ENCODE results near the gene FHOD3. TPM values are rescaled to one million over a fixed set of nuclear protein-coding genes. Genes with fewer than 3 reads are reported as not detected.

The FHOD3 gene
- total and polyA plus RNA-seq, 4 donors, result 0.57 to 1.3 (median 1.2) TPM; not detected in 1

DNA sequence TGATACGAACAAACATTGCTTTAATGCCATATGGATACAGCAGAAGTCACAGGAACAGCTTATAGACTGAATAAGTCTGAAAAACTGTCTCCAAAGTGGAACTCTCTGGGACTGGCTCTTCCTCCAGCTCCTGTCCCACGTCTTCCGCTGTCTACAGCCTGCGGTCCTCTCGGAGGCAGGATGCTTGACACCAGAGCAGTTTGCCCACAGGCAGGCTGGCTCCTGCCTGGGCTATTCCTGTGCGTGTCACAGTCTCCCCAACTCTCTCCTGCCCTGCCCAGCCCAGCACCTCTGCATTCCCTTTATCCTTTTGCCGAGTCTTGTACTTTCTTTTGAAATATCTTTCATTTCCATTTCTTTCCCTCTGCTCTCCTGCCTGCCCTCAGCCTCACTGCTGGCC lies 234.1 kb downstream of the FHOD3 start (continued):
- TF ChIP-seq, protein P1, sequence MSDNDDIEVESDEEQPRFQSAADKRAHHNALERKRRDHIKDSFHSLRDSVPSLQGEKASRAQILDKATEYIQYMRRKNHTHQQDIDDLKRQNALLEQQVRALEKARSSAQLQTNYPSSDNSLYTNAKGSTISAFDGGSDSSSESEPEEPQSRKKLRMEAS (IDR thresholded peaks at IDR 0.05), result no peak
- TF ChIP-seq RAD21 (IDR thresholded peaks at IDR 0.05), result no peak

DNA sequence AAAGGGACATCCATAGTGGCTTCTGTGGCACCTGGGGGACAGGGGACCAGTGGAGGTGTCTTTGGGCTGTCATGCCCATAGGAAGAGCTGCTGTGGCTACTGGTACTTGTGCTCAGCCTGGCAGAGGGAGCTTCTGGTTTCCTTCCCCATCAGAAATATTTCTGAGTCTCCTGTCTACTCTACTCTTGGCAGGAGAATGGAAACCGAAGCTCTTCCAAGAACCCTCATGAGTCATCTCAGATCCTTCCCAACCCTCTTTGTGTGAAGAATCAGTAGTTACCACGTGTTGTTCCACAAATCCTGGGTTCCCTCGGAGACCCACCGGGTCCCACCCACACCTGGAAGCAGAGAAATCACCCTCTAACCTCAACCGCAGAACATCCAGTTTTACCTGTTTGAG lies 234.9 kb downstream of the FHOD3 start:
- H3K4me3 ChIP-seq (ENCODE audit: low read depth in 1 of 3, low read length in 3 of 3), result no peak overlapping the region
- no peaks in the 10 kb centered on the region for H3K27me3 ChIP-seq (ENCODE audit: control insufficient read depth in 4 of 4, insufficient read depth in 4 of 4, low read length in 3 of 4)
- no peak for TF ChIP-seq JUND (IDR thresholded peaks at IDR 0.05)
- TF ChIP-seq FOXA2 (IDR thresholded peaks at IDR 0.05), result no peak
- TF ChIP-seq YY1 (IDR thresholded peaks at IDR 0.05), result no peak
- no peak for TF ChIP-seq GABPA (IDR thresholded peaks at IDR 0.05 in 1 of 2, conservative IDR thresholded peaks at IDR 0.05 in 1 of 2)
- TF ChIP-seq, protein P2, sequence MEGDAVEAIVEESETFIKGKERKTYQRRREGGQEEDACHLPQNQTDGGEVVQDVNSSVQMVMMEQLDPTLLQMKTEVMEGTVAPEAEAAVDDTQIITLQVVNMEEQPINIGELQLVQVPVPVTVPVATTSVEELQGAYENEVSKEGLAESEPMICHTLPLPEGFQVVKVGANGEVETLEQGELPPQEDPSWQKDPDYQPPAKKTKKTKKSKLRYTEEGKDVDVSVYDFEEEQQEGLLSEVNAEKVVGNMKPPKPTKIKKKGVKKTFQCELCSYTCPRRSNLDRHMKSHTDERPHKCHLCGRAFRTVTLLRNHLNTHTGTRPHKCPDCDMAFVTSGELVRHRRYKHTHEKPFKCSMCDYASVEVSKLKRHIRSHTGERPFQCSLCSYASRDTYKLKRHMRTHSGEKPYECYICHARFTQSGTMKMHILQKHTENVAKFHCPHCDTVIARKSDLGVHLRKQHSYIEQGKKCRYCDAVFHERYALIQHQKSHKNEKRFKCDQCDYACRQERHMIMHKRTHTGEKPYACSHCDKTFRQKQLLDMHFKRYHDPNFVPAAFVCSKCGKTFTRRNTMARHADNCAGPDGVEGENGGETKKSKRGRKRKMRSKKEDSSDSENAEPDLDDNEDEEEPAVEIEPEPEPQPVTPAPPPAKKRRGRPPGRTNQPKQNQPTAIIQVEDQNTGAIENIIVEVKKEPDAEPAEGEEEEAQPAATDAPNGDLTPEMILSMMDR (IDR thresholded peaks at IDR 0.05; ENCODE audit: low read depth, low read length, missing input control), result no peak
- TF ChIP-seq, protein P3, sequence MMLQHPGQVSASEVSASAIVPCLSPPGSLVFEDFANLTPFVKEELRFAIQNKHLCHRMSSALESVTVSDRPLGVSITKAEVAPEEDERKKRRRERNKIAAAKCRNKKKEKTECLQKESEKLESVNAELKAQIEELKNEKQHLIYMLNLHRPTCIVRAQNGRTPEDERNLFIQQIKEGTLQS (IDR thresholded peaks at IDR 0.05), result no peak
- TF ChIP-seq SP1 (IDR thresholded peaks at IDR 0.05), result no peak
- TF ChIP-seq RAD21 (IDR thresholded peaks at IDR 0.05), result no peak
- TF ChIP-seq, protein P4, sequence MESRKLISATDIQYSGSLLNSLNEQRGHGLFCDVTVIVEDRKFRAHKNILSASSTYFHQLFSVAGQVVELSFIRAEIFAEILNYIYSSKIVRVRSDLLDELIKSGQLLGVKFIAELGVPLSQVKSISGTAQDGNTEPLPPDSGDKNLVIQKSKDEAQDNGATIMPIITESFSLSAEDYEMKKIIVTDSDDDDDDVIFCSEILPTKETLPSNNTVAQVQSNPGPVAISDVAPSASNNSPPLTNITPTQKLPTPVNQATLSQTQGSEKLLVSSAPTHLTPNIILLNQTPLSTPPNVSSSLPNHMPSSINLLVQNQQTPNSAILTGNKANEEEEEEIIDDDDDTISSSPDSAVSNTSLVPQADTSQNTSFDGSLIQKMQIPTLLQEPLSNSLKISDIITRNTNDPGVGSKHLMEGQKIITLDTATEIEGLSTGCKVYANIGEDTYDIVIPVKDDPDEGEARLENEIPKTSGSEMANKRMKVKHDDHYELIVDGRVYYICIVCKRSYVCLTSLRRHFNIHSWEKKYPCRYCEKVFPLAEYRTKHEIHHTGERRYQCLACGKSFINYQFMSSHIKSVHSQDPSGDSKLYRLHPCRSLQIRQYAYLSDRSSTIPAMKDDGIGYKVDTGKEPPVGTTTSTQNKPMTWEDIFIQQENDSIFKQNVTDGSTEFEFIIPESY (IDR thresholded peaks at IDR 0.05), result no peak
- no peak for TF ChIP-seq HNF4G (IDR thresholded peaks at IDR 0.05)
- no peak for TF ChIP-seq NR2F2 (IDR thresholded peaks at IDR 0.05)
- TF ChIP-seq RXRA (IDR thresholded peaks at IDR 0.05), result no peak
- no peak for TF ChIP-seq TAF1 (conservative IDR thresholded peaks at IDR 0.05)
- TF ChIP-seq FOXA1 (IDR thresholded peaks at IDR 0.05), result no peak
- TF ChIP-seq, protein P5, sequence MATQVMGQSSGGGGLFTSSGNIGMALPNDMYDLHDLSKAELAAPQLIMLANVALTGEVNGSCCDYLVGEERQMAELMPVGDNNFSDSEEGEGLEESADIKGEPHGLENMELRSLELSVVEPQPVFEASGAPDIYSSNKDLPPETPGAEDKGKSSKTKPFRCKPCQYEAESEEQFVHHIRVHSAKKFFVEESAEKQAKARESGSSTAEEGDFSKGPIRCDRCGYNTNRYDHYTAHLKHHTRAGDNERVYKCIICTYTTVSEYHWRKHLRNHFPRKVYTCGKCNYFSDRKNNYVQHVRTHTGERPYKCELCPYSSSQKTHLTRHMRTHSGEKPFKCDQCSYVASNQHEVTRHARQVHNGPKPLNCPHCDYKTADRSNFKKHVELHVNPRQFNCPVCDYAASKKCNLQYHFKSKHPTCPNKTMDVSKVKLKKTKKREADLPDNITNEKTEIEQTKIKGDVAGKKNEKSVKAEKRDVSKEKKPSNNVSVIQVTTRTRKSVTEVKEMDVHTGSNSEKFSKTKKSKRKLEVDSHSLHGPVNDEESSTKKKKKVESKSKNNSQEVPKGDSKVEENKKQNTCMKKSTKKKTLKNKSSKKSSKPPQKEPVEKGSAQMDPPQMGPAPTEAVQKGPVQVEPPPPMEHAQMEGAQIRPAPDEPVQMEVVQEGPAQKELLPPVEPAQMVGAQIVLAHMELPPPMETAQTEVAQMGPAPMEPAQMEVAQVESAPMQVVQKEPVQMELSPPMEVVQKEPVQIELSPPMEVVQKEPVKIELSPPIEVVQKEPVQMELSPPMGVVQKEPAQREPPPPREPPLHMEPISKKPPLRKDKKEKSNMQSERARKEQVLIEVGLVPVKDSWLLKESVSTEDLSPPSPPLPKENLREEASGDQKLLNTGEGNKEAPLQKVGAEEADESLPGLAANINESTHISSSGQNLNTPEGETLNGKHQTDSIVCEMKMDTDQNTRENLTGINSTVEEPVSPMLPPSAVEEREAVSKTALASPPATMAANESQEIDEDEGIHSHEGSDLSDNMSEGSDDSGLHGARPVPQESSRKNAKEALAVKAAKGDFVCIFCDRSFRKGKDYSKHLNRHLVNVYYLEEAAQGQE (IDR thresholded peaks at IDR 0.05), result no peak
- TF ChIP-seq HNF4A (conservative IDR thresholded peaks at IDR 0.05), result no peak
- no peak for TF ChIP-seq EGR1 (IDR thresholded peaks at IDR 0.05; ENCODE audit: low read depth in 2 of 2)
- TF ChIP-seq, protein P1 (IDR thresholded peaks at IDR 0.05), result no peak
- DNase-seq (ENCODE audit: low spot score), result no peak
- H3K36me3 ChIP-seq (ENCODE audit: control insufficient read depth in 4 of 4, insufficient read depth in 3 of 4, low read depth in 1 of 4, low read length in 3 of 4), result no peaks in the 10 kb centered on the region
- no peaks in the 10 kb centered on the region for H3K9me3 ChIP-seq (ENCODE audit: control insufficient read depth in 4 of 4, low read length in 3 of 4)
- no peak overlapping the region for H3K27ac ChIP-seq (ENCODE audit: low read depth in 1 of 2, low read length in 2 of 2)
- H3K4me1 ChIP-seq (ENCODE audit: control insufficient read depth in 4 of 4, insufficient read depth in 4 of 4, low read length in 3 of 4), result no peaks in the 10 kb centered on the region
- WGBS, result 85% methylated on average over 5 of the region's 5 CpGs
- no peak overlapping the region for H3K9ac ChIP-seq (ENCODE audit: low read depth in 1 of 2, low read length in 2 of 2)
